HG02981 (cell line): ENCODE data around the gene BCAR3.

ENCODE experiments used
- ATAC-seq: cut with Tn5 transposase; IDR thresholded peaks from one replicate; pipeline ENCODE4 v1.9.1; 2021; ENCODE audit warnings: mild to moderate bottlenecking, moderate library complexity; ENCODE audit not compliant: unreplicated experiment

Gene BCAR3

GRCh38 chr1:93681101-93681988, at the start of gene BCAR3:
TSS of gene BCAR3 (minus strand) at chr1:93681837. CDS start at chr1:93674930, 6,907 bp downstream.
- ATAC-seq = peak; percentile 58

- no peak for ATAC-seq
Measured at GRCh38 chr1:93730621-93731020, 49.0 kb upstream of the BCAR3 start.

DNA sequence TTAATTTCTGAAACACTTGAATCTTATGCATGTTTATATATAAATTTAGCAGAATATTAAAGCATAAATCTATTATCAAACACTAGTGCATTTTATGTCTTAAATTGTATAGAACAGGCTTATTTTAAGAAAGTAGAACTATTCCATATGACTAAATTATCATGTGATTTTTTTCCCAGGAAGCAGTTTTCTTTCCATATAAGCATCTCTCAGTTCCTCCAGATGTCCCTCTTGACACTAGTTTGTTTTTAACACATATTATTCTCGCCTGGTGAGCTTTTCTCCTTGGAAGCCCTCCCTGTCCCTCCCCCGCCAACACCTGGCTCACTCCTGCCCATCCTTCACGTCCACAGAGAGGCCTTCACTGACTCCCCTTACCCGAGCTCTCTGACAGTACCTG, 48.3 kb upstream of the BCAR3 start:
- no peak for ATAC-seq

GRCh38 chr1:93729502-93729901, 47.9 kb upstream of the BCAR3 start:
- ATAC-seq = no peak

- ATAC-seq = no peak
Measured at GRCh38 chr1:93728480-93729131, 47.0 kb upstream of the BCAR3 start.

DNA sequence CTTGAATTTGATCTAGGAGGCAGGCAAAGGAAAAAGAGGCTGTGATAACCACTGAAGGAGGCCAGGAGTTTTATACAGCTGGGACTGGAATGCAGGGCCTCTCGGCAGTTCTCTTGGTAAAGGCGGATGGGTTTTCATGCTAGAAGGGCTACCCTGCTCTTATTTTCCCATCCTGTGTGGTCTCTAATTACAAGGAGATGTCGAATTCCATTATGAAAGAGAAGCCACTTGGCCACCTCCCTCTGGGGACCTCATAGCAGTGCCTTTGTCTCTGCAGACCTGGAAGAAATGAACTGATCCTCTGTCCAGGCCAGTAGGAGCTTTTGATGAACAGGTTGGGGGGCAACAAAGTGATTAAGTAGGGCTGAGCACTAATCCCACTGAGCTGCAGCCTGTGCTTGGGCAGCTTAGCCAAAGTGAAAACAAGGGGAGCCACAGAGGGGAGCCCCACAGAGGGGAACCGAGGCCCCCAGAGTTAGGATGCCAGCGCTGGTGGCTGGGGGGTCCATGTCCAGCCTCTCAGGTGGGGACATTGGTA, 42.2 kb upstream of the BCAR3 start:
- no peak for ATAC-seq

- ATAC-seq = no peak
Measured at GRCh38 chr1:93723110-93723509, 41.5 kb upstream of the BCAR3 start.

DNA sequence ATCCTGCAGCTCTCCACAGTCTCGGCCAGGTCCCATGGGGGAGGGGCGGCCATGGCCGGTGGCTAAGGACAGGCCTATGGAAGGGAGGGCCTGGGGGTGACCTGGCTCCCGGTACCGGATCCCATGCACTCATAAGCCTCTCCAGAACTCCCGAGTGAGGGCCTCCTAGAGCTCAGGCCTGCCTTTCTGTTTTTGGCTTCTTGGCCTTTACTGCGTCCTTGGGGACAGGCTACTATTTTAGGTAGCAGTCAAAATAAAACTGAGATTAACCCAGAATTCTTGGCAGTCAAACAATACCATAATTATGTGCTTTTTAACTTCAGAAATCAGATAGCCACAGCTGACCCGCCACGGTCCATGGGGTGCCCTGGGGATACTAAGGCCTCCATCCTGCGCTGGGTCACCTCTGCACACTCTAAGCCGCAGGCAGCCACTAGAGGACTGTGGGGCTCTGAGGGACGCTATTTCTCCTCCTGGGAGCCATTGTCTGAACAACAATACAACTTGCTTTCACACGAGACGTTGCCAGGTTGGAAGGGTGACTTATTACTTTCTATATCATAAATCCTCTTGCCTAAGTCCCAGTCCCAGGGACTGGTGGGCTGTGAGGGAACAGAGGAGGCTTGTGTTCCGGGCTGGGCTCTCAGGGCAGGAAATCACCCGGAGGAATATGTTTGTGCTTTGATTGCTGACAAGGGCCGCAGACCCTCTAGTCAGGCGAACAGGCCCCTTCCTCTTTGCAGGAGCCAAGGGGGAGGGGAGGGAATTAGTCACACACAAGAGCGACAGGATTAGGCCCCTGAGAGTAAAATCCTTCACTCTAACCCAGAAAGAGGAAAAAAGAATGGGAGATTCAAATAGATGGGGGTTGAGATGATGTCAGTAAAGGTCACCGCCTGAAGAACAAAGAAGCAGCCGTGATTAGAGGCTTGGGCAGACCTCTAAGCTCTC, 40.7 kb upstream of the BCAR3 start:
- no peak for ATAC-seq

DNA sequence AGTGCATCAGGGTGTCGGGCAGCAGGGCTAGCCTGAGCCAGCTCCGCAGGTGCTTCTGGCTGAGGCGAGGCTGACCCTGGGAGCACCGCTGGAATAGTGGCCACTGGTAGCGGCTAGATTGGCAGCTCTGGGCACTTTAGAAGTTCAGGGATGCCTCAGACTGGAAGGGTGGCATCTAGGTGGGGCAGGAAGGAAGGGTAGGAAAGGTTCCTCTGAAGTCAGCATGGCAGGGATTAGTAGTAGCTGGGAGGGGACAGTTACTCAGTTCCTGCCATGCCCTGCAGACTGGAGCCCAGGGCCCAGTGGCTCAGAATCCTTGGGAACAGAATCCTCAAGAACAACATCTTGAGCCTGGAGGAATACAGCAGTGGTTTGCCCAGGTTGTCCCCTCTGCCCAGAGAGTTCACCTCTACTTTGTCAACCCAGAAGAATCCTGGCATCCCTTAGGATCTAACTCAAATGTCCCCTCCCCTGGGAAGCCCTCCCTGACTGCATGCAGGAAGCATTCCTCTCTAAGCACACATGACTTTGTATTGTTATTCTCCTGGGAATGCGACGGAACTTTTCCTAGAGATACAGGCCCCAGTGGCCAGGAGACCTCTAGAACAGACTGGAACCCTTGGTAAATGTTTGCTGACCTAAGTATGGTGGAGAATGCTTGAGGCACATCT, 39.5 kb upstream of the BCAR3 start:
- ATAC-seq = no peak

GRCh38 chr1:93717640-93718039, 36.0 kb upstream of the BCAR3 start:
- no peak for ATAC-seq

- no peak for ATAC-seq
Measured at GRCh38 chr1:93716941-93717368, 35.3 kb upstream of the BCAR3 start.

- no peak for ATAC-seq
Measured at GRCh38 chr1:93716163-93716562, 34.5 kb upstream of the BCAR3 start.

DNA sequence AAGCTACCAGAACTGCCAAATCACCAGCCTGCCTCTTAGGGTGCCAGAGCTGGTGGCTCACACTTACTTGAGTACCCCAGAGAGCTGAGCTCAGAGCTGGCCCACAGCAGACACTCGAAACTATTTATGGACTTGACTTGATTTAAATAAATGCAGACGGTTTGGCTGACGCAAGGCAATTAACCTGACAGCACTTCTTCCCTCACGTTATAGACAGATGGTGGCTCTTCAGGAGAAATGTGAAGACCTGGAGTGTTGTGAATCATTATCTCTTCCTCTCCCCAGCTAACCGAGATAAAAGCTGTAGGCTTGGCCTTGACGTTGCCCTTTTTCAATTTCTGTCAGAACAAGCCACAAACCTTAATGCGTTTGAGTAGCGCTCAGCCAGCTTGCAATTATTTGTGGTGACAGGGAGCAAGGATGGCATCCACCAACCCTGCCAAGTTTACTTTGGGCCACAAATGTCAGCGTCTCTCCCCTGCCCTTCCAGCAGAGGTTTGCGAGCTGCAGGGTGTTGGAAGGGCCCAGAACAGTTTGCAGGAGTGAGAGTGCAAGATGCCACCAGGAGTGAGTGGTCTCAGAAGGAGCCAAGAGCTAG, 34.0 kb upstream of the BCAR3 start:
- ATAC-seq = no peak

DNA sequence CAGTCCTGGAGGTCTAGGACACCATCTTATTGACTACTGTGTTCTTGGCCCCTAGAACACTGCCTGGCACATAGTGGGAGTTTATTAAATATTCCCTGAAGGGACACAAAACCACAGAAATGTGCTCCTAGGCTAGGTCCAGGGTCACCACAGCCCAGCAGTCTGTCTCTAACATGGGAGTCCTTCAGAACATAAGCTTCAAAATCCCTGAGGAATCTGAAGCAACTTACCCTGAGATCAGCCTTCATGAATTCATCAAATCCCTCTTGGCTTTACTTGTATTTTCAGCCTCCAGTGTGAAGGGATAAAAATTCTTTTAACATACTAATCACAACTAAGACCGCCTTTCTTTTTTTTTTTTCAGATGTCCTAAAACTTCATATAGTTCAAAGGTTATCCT, 32.7 kb upstream of the BCAR3 start:
- no peak for ATAC-seq

DNA sequence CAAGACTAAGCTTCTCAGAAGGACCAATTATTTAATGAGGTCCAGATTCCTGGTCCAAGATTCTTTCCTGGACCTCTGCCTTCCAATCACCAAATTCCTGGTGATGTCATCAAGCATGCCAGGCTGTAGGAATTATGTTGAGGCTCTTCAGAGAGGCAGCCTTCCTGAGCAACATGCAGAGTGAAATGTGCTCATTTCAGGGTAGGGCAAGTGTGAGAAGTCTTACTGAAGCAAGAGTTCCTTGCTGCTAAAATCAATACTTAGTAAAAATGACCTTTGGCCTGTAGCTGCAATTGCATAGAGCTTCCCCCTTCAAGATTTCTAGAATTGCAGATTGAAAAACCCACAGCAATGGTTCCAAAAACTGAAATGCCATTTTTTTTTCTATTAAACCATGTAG, 31.7 kb upstream of the BCAR3 start:
- no peak for ATAC-seq

- no peak for ATAC-seq
Measured at GRCh38 chr1:93712741-93713140, 31.1 kb upstream of the BCAR3 start.

GRCh38 chr1:93710499-93711453, 29.1 kb upstream of the BCAR3 start:
- ATAC-seq = no peak

- ATAC-seq = no peak
Measured at GRCh38 chr1:93708734-93709481, 27.3 kb upstream of the BCAR3 start.
